ENCODE results near the gene GAS2L1.

The GAS2L1 gene

GRCh38 chr22:29306175-29306834 is at the start of gene GAS2L1:
Gene GAS2L1, plus strand, starts transcription at chr22:29306650. Its CDS starts 1,456 bp downstream, at chr22:29308106.
- DNase-seq (ENCODE audit: low read depth, low spot score) = peak; percentile 67

DNA sequence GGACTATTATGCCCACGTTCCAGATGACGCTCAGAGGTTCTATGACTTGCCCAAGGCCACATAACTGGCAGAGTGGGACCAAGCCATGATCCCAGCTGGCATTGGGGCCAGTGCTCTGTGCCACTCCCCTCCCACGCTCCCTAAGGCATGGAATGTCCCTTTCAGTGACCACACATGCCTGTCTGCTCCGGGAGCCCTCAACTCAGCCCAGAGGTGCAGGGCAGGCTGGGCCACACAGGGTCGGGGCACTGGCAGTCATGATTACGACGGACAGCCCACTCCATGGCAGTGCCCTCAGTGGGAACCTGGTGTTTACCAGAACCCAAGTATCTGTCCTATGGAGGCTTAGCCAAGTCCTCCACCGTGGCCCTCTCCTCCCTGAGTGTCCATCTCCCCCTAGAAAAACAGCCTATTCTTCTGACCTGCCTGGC is 48.7 kb upstream of the GAS2L1 start:
- no peak for DNase-seq (ENCODE audit: low read depth, low spot score)

- no peak for DNase-seq (ENCODE audit: low read depth, low spot score)
Observed at GRCh38 chr22:29258407-29259252, 47.8 kb upstream of the GAS2L1 start.

- no peak for DNase-seq (ENCODE audit: low read depth, low spot score)
Observed at GRCh38 chr22:29259253-29259899, 47.1 kb upstream of the GAS2L1 start.

GRCh38 chr22:29260031-29260560 is 46.4 kb upstream of the GAS2L1 start:
- no peak for DNase-seq (ENCODE audit: low read depth, low spot score)

DNA sequence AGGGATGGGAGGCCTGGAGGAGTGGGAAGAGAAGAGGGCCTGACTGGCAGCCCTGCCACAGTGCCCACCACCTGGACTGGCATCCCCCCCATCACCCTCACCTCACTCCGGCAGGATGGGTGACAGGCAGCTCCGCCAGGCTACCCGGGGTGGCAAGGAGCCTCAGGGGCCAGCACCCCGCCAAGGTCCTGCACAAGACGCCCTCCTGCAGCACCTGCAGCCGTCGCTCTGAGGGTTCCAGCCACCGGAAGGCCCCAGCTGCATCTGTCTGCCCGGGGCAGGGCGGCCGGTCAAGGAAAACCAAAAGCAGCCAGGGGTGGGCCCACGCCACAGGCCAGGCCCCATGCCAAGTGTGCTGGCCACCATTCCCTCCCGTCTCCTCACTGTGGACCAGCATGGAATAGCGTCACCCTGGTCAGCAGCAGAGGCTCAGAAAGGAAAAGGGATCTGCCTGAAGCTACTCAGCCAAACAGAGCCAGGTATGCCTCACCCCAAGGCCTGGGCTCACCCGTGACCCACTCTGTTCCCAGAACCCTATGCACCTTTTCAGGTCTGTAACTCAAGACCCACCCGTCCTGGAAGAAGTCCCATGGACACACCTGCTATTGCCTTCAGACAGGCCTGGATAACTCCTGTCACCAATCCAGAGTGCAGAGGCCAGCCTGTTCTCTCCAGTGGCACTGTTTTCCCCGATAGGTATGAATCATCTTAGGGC is 45.7 kb upstream of the GAS2L1 start:
- no peak for DNase-seq (ENCODE audit: low read depth, low spot score)

DNA sequence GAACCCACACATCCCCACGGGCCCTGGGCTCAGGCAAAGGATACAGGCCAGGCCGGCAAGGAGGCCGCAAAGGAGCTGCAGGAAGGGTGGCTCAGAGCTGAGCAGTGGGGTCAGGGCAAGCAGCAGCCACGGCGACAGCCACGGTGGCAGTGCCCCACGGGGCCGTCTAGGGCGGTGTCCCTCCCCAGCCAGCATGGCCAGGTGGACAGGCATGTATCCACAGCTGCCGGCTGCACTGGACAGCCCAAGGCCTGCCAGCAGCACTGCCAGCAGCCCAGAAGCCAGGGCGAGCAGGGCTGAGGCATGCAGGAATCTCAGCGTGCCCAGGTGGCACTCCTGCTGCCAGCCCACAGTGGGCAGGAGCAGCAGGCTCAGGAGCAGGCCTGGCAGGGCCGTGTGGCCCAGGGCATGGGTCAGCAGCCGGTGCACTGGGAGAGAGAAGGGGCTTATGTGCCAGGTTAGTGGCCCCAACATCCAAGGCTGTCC is 42.6 kb upstream of the GAS2L1 start:
- DNase-seq (ENCODE audit: low read depth, low spot score) = no peak

DNA sequence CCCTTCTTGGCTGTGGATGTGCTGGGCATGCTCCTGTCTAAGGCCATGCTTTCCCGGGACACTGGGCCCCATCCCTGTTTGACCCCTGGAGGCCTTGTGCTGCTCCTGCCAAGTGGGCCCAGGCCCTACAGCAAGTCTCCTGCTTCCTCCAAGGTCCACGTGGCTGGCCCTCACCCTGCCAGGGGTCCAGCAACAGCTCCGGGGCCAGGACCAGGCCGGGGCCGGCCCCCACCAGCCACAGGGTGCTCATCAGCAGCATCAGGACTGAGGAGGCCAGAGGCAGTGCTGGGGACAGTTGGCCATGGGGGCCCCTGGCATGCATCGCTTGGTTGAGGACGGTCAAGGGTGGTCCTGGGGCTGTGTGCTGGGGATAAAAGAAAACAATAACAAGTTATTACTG is 41.1 kb upstream of the GAS2L1 start:
- no peak for DNase-seq (ENCODE audit: low read depth, low spot score)

- DNase-seq (ENCODE audit: low read depth, low spot score) = no peak
Observed at GRCh38 chr22:29265929-29266328, 40.5 kb upstream of the GAS2L1 start.

DNA sequence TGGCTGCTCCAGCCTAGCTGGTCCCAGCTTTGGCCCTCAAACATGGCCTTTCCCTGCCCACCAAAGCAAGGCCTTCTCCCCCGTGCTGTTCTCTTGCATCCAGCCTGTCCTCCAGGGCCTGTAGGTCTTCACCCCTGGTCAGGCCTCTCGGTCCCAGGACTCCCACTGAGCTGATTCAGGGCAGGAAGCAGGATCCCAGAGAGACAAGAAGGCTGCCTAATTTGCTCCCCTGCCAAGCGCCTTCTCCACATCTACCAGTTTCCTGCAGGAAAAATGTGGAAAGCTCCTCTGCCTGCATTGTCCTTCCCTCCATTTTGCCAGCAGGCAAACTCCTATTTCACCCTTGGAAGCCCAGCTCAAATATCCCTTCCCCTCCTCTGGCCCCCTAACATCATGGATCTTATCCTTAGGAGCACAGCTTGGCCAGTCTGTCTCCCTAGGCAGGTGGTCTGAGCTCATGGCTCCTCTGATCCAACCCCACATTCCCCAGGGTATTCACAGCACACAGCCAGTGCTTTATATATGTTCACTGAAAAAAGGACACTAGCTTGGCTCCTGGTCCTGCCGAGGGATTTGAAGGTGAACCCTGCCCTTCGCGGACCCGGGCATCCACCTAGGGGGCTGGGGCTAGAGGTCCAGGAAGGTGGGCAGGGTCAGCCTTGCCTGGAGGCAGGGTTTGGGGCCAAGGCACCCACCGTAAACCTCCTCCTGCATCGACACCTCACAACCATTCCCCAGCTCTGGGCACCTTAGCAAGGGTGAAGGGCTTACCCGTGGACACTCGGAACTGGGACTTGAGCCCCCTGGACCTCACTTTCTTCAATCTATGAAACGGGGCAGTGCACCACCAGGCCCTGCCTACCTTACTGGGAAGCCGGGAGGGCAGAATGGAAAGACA is 39.6 kb upstream of the GAS2L1 start:
- no peak for DNase-seq (ENCODE audit: low read depth, low spot score)

DNA sequence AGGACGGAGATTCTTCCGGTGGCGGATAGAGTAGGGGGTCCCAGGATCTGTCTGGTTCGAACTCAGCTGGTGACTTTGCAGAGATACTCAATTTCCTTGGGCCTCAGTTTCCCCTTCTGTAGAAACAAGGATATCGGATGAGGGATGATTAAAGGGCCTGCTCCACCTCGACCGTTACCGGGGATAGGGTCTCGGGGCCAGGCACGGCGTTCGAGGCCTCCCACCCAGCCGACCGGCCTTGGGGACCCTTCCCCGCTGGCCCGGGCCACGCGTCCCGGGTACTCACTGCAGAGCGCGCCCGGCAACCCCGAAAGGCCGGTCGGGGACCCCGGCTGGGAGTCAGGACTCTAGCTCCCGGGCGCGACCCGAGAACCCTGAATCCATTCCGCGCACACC is 39.0 kb upstream of the GAS2L1 start:
- no peak for DNase-seq (ENCODE audit: low read depth, low spot score)

DNA sequence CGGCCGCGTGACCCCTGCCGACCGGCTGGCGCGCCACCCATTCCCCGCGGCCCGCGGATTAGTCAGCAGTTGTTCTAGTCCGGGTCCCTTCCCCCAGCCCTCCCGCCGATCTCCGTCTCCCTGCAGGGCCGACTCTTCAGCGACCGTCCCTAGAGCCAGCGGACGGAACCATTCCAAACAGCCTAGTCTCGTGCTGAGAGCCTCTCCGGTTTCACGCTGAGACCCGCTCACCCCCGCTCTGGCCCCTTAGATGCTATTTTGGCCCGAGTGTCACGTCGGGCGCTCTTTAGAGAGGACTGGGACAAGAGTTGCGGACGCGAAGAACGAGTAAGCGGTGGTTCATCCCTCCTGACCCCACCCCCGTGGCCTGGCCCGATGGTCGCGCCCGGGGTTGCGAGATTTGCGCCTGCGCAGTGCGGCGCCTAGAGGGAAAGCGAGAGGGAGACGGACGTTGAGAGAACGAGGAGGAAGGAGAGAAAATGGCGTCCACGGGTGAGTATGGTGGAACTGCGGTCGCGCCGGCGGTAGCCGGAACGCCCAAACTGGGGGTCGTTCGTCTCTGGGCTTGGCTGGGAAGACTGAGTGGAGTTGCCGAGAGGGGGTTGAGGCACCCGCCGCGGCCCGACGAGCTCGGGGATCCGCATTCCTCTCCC is 38.5 kb upstream of the GAS2L1 start, which contains the start of the genes EWSR1 and RHBDD3:
EWSR1 (plus strand) TSS at position 411 of the 653 bp plus-strand sequence; CDS start at position 480, 69 bp downstream.
RHBDD3 (minus strand) TSS at position 124 of the 653 bp plus-strand sequence. CDS start 2,355 bp downstream, outside the sequence.
- peak; percentile 92 for DNase-seq (ENCODE audit: low read depth, low spot score)

- DNase-seq (ENCODE audit: low read depth, low spot score) = peak; percentile 64
Observed at GRCh38 chr22:29268511-29269229, 37.8 kb upstream of the GAS2L1 start.

- no peak for DNase-seq (ENCODE audit: low read depth, low spot score)
Observed at GRCh38 chr22:29269230-29269604, 37.2 kb upstream of the GAS2L1 start.

DNA sequence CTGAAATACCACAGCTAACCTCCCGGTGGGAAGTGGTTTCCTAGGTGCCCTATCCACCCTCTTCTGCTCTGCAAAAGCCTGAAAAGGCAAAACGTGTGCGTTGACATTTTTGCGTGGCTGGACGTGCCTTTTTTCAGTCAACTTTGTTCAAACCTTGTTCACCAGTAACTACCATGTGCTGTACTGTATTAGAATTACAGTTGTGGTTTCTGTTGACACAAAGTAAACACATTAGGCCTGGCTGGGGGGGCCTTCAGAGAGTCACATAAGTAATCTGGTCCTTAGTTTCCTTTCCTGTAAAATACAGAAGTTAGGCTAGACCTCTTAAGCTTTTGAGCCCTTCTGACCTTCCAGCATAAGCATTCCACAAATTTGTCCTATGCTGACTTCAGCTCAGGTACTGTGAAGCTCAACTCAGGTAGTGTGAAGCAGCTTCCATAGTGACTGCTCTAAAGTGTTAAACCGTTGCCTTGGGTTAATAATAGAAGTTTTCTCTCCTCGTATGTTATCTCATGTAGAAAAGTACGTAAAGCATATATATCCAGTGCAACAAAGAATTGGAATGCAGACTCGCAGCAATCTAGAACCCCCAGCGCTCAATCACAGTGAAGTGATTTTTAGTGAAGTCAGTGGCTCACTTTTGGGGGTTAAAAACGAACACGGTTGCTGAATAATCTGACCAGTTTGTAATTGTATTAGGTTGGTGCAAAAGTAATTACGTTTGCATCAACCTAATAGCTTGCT is 36.5 kb upstream of the GAS2L1 start:
- no peak for DNase-seq (ENCODE audit: low read depth, low spot score)

DNA sequence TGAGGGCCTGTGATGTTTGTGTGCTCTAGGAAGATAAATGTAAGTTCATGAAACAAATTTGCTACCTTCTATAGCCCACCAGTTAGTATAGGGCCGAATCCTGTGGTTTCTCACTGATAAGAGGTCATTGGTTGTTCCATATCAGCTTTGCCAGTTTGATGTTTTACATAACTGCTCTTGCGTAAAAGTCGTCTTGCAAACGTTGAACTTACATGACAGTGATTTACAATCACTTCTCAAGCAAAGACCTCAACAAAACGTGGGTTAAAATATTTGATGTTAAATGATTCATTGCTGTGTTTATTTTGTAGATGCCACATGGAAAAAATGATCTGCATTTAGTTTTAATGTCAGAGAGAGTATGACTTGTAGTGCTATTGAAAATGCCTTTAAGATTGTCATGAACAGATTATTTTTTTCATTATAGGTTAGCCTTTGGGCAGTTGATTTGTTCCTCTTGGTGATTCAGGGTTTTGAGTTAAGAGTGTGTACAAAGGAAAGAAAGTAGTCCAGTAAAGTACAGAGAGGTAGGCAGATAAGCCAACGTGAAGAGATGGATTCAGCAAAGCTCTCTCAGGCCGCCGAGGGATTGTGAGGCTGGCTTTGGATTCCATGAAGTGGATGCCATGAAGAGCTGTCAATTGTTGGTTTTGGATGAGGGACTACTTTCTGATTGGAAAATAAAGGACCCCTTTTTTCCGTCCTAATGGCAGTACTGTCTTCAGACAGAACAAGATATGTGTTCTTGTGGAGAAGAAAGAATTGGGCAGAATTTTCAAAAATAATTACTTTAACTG is 35.8 kb upstream of the GAS2L1 start:
- no peak for DNase-seq (ENCODE audit: low read depth, low spot score)

DNA sequence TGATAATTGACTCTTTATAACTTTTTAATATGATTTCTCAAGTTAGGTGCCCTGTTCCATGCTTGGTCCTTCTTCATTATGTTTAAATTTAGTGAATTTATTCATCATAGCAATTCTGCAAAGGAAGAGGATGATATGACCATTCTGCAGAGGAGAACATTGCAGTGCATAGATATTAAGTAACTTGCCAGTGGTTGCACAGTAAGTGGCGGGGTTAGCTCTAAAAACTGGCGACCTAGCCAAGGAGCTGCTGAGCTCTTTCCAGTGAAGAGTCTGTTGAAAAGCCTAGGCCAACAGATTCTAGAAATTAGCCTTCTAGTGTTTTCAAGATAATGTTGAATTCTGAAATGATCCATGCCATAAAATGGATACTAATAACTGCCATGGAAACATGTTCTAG is 33.8 kb upstream of the GAS2L1 start:
- no peak for DNase-seq (ENCODE audit: low read depth, low spot score)

Data from smooth muscle cell of the brain vasculature (primary cell).